GM12865 (cell line): ENCODE results near the gene CCND2.

Source experiments
- DNase-seq: peaks from one replicate; pipeline ENCODE4 v3.0.0; 2010; ENCODE audit warnings: low read depth
- H3K4me3 ChIP-seq: 2 replicates; pipeline ENCODE4 v1.5.1; 2011; ENCODE audit warnings: mild to moderate bottlenecking, low read depth, low read length, control low read depth
- TF ChIP-seq, protein P1 (sequence below): IDR thresholded peaks from 2 replicates; pipeline ENCODE4 v1.5.1; 2011; ENCODE audit warnings: low read length, control low read depth, low read depth, inconsistent platforms; ENCODE audit not compliant: insufficient read depth; ENCODE audit errors: missing control alignments

The CCND2 gene

DNA sequence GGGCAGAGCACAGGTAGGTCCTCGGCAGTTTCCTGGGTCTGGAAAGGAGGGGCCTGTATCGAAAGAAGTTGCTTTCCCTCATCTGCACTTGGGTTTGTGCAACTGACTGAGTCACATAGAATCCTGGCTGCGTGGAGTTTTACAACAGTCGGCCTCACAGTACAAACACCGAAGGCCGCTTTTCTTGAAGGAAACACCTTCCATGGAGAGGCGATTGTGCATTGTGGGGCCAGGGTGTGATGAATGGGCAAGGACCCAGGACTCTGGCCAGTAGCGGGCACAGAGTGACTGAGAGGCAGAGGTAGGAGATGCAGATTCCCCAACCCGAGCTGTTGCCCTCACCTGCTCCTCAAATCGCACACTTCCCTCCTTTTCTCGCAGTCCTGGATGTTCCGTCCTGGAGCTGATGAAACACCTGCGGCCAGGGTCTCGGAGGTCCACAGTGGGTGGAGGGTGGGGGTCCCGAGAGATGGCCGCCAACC lies 7.7 kb downstream of the CCND2 start:
- DNase-seq: no peak
- H3K4me3 ChIP-seq: no peak overlapping the region
- TF ChIP-seq, protein P1, sequence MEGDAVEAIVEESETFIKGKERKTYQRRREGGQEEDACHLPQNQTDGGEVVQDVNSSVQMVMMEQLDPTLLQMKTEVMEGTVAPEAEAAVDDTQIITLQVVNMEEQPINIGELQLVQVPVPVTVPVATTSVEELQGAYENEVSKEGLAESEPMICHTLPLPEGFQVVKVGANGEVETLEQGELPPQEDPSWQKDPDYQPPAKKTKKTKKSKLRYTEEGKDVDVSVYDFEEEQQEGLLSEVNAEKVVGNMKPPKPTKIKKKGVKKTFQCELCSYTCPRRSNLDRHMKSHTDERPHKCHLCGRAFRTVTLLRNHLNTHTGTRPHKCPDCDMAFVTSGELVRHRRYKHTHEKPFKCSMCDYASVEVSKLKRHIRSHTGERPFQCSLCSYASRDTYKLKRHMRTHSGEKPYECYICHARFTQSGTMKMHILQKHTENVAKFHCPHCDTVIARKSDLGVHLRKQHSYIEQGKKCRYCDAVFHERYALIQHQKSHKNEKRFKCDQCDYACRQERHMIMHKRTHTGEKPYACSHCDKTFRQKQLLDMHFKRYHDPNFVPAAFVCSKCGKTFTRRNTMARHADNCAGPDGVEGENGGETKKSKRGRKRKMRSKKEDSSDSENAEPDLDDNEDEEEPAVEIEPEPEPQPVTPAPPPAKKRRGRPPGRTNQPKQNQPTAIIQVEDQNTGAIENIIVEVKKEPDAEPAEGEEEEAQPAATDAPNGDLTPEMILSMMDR: no peak

DNA sequence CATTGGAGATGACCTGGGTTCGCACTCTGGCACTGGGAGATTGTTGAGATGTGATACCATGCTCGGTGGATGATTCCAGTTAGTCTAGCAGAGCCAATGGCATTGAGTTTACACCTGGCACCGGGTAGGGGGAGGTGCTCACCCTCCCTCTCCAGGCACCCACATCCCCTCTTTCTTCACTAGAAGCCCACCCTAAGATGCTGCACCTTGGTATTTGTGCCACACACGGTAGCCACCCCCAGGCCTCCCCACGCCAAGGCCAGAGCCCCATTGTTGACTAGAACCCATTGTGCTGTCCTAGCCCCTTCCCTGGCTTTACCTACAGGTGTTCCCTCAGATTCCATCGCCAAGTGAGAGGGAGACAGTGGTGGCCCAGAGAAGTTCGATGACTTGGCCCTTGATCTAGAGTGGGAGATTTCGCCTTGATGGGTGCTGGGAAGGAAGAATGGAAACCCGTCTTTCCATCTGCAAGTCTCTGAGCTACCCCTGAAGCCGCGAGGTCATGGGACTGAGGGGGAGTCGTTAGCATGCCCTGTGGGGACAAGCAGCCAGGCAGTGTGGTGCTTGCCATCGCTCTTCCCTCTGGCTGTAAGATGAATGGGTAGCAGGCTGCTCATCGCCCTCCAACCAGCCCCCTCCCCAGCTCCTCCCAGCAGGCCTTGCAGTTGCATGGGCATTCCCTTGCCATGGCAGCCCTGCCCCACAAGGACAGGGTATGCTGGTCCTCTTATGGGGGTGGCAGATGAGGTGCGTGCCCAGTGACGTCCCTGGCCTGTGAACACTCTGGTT lies 8.7 kb downstream of the CCND2 start:
- no peak for DNase-seq
- TF ChIP-seq, protein P1: no peak
- no peak overlapping the region for H3K4me3 ChIP-seq

DNA sequence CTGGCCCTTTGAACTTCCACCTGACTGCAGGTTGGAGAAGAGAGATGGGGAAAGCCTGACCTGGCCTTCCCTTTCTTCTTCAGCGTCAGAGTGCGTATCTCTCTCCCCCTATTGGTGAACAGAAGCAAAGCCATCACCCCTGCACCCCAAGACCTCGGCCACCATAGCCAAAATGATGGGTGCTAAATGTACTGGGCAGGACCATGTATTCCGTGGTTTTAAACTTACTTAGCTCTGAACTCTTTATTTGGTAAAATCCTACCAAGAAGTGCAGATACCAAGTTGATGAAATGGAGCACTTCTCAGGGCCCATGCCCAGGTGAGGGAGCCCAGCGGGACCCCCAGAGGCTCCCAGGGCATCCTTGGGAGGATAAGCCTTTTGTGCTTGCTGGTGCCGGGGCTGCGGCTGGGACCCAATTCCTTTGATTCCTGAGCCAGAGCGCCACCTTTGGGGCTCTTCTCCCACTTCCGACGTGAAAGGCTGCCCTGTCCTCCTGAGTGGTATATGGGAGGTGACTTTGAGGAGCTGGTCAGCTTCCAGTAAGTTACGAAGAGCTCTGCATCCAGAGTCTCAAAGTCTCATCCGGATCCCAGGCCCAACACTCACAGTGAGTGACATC lies 9.4 kb downstream of the CCND2 start:
- TF ChIP-seq, protein P1: no peak
- no peak for DNase-seq
- H3K4me3 ChIP-seq: no peak overlapping the region

DNA sequence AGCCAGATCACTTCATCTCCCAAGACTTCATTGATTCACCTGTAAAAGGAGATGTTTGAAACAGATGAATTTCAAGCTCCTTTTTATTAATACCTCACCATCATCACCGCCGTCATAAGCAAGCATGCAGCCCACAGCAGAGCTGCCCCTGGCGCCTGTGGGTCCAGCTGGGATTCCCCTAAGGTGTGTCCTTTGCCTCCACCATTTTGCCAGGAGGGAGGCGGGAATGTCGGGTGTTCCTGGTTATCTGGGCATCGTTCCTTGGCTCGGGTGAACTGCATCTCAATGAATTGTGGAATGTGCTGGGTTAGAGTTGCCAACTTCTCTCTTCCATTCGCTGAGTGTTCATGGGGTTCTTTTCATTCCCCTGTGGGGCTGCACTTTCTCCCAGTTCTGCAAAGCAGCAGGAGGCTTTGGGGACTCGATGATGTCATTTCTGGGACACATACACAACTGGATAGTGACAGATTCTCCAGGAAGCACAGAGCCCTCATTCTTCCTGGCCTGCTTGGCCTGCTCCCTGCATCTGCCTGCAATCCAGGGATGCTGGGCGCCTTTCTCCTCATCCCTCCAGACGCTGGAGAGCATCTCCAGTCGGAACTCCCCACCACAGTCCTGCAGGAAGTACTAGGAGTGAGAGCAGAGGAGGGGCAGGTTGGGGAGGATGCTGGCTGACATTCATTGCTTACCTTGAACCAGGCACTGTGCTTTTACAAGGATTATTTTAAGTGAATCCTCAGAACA lies 10.1 kb downstream of the CCND2 start:
- no peak overlapping the region for H3K4me3 ChIP-seq
- TF ChIP-seq, protein P1: no peak
- no peak for DNase-seq

DNA sequence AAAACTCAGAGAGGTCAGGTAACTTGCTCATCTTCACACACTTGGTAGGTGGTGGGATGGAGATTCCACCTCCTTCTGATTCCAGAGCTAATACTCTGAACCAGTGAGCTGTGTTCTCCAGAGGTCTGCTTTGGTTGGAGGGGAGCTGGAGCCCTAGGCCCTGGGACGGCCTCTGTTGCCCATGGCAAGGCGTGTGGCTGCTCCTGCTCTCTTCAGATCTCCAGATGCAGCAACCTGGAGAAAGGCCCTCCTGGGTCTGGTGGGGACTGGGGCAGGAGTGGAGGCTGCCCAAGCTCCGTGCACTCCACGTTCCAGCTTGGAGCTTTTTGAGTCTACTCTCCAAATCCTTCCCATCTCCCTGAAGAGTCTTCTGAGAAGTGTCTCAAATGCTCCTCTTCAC lies 10.7 kb downstream of the CCND2 start:
- H3K4me3 ChIP-seq: no peak overlapping the region
- DNase-seq: no peak
- TF ChIP-seq, protein P1: no peak

DNA sequence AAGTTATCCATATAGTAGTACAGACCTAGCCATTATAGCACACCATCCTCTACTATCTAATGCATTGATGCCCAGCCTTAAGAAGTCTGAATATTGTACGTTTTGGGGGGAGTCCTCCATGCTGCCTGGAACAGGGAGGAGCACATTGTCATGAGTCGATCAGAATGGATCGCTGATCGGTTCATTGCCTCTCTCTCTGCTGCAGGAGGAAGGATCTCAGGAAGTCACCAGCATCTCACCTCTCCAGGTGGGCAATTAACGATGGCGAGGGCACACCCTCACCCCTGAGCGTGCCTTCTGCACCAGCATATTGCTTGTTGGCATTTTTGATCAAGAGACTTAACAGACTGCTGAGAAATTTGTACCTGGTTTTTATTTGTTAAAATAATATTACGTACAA lies 11.5 kb downstream of the CCND2 start:
- DNase-seq: no peak
- TF ChIP-seq, protein P1: no peak
- no peak overlapping the region for H3K4me3 ChIP-seq
